GM12892 (cell line): Measurements from ENCODE around the gene AGK.
"Not testable (repeated sequence)": the region's sequence is repeated elsewhere in the genome, so short reads cannot be mapped to it uniquely, and the experiment has no call there.

ENCODE experiments used
- POLR2A ChIP-seq: IDR thresholded peaks from 2 replicates; pipeline ENCODE4 v1.6.1; 2011; ENCODE audit warnings: low read depth, low read length, control low read depth
- POLR2AphosphoS5 ChIP-seq: IDR thresholded peaks from 2 replicates; pipeline ENCODE4 v1.6.1; 2011; ENCODE audit warnings: low read depth, low read length, control low read depth
- TAF1 ChIP-seq: IDR thresholded peaks from 2 replicates; pipeline ENCODE4 v1.6.1; 2011; ENCODE audit warnings: low read depth, mild to moderate bottlenecking, control low read depth, low read length, borderline replicate concordance

DNA sequence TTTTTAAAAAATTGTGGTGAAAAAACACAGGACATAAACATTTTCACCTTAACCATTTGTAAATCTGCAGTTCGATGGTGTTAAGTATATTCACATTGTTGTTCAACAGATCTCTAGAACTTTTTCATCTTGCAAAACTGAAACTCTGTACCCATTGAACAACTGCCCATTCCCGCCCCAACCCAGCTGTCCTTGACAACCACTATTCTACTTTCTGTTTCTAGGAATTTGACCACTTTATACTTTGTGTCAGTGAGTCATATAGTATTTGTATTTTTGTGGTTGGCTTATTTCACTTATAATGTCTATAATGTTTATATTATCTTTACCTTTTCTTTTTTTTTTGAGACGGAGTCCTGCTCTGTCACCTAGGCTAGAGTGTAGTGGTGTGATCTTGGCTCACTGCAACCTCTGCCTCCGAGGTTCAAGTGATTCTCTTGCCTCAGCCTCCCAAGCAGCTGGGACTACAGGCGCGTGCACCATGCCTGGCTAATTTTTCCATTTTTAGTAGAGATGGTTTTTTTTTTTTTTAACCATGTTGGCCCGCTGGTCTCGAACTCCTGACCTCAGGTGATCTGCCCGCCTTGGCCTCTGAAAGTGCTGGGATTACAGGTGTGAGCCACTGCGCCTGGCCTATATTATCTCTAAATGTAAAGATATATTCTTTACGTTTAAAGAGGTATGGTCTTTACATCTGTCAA is 6.8 kb downstream of the AGK start:
- TF ChIP-seq POLR2AphosphoS5, POLR2A, TAF1: not testable (repeated sequence)
